ENCODE data around the gene BICD2. TPM values are rescaled to one million over a fixed set of nuclear protein-coding genes. Genes with fewer than 3 reads are reported as not detected.

BICD2 gene
- total and polyA plus RNA-seq, 2 of the 8 experiments (the other 6 are each of a cell fraction or from before 2014, with no cell fraction given): 6.6 to 22.8 TPM

GRCh38 chr9:92747459-92748232, 17.0 kb downstream of the BICD2 start (continued):
- no peak for TF ChIP-seq USF2 (IDR thresholded peaks at IDR 0.05; ENCODE audit: low read length)
- no peak for TF ChIP-seq ATF3 (IDR thresholded peaks at IDR 0.05; ENCODE audit: insufficient read depth, low read depth, low read length)

Data from H1 (cell line).